Transverse colon (tissue), 4 donors: ENCODE results near the gene SEMA4A.

Experiments
- CTCF ChIP-seq, 5 experiments: fragments of 200-600 bp in 3 of 5; fragments of 450-650 bp in 2 of 5; sonication (generic) in 3 of 5; IDR thresholded peaks; 1 replicate in 2 of 5; 2 replicates in 3 of 5; pipeline ENCODE4 v1.5.1; 2016 to 2017; ENCODE audit warnings: antibody characterized with exemption in 5 of 5, inconsistent platforms in 3 of 5, mild to moderate bottlenecking in 2 of 5, moderate library complexity in 1 of 5
- EP300 ChIP-seq: sonication (generic); formaldehyde crosslinking; IDR thresholded peaks from one replicate; pipeline ENCODE4 v1.6.1; 2017; ENCODE audit warnings: antibody characterized with exemption, low read depth
- POLR2A ChIP-seq: fragments of 450-650 bp; IDR thresholded peaks from one replicate; pipeline ENCODE4 v1.6.1; 2016; ENCODE audit warnings: antibody characterized with exemption, mild to moderate bottlenecking, moderate library complexity
- POLR2AphosphoS5 ChIP-seq, 3 donors: sonication (generic); formaldehyde crosslinking; IDR thresholded peaks; one replicate each; pipeline ENCODE4 v1.6.1; 2016; ENCODE audit warnings: antibody characterized with exemption in 3 of 3

- TF ChIP-seq CTCF (IDR thresholded peaks at IDR 0.05) (no peak), POLR2A (no peak), POLR2AphosphoS5 (IDR thresholded peaks at IDR 0.05) (no peak), EP300 (no peak)
These were observed 31.3 kb upstream of the SEMA4A start for GRCh38 chr1:156122086-156122485.
